ENCODE measurements around the gene SSH2. TPM values are rescaled to one million over a fixed set of nuclear protein-coding genes. Genes with fewer than 3 reads are reported as not detected.
"Not testable (repeated sequence)": the region's sequence is repeated elsewhere in the genome, so short reads cannot be mapped to it uniquely, and the experiment has no call there.

Gene SSH2
- total RNA-seq, 2 experiments from 2014 or later = 62.9 to 65.8 TPM

GRCh38 chr17:29669266-29669665 lies 260.8 kb downstream of the SSH2 start:
- Mint-ChIP-seq H3K27ac (no peak overlapping the region), H3K36me3 (ENCODE audit: low read depth) (peaks cover 54% of the 10 kb centered on the region), H3K4me1 (peaks cover 22% of the 10 kb centered on the region), H3K4me3 (no peak overlapping the region), H3K9me3 (no peaks in the 10 kb centered on the region), H3K27me3 (no peaks in the 10 kb centered on the region)
- no peak for DNase-seq
- ChIA-PET CTCF (no interaction called here), POLR2A (no interaction called here)

GRCh38 chr17:29667969-29668368 lies 262.1 kb downstream of the SSH2 start:
- H3K27ac Mint-ChIP-seq = no peak overlapping the region

GRCh38 chr17:29665481-29665810 lies 264.6 kb downstream of the SSH2 start:
- no peaks in the 10 kb centered on the region for H3K27me3 Mint-ChIP-seq
- no peak for DNase-seq
- H3K9me3 Mint-ChIP-seq = no peaks in the 10 kb centered on the region
- H3K4me3 Mint-ChIP-seq = no peak overlapping the region
- H3K36me3 Mint-ChIP-seq (ENCODE audit: low read depth) = peaks cover 55% of the 10 kb centered on the region
- CTCF ChIA-PET = interaction anchor here (1.1 to 1.3 kb wide), 2 partner anchors 112 to 114 kb away, joined by 3 read pairs; no protein-coding TSS in a partner anchor
- H3K4me1 Mint-ChIP-seq = peaks cover 25% of the 10 kb centered on the region
- H3K27ac Mint-ChIP-seq = peak overlapping the region; percentile 19
- POLR2A ChIA-PET = interaction anchor here (1.3 to 2.5 kb wide), 2 partner anchors 40 to 100 kb away, joined by 4 to 8 read pairs; no protein-coding TSS in a partner anchor

More at GRCh38 chr17:29667969-29668368, 262.1 kb downstream of the SSH2 start:
- DNase-seq = no peak
- Mint-ChIP-seq H3K9me3 (no peaks in the 10 kb centered on the region), H3K27me3 (no peaks in the 10 kb centered on the region), H3K4me3 (no peak overlapping the region), H3K4me1 (peaks cover 21% of the 10 kb centered on the region), H3K36me3 (ENCODE audit: low read depth) (peaks cover 55% of the 10 kb centered on the region)
- ChIA-PET CTCF (interaction anchor here (1.1 to 1.6 kb wide), 3 partner anchors 9 to 50 kb away, joined by 3 to 4 read pairs (median 3); no protein-coding TSS in a partner anchor), POLR2A (interaction anchor here (1.5 kb wide), 1 partner anchor 50 kb away, joined by 3 read pairs; no protein-coding TSS in a partner anchor)

DNA sequence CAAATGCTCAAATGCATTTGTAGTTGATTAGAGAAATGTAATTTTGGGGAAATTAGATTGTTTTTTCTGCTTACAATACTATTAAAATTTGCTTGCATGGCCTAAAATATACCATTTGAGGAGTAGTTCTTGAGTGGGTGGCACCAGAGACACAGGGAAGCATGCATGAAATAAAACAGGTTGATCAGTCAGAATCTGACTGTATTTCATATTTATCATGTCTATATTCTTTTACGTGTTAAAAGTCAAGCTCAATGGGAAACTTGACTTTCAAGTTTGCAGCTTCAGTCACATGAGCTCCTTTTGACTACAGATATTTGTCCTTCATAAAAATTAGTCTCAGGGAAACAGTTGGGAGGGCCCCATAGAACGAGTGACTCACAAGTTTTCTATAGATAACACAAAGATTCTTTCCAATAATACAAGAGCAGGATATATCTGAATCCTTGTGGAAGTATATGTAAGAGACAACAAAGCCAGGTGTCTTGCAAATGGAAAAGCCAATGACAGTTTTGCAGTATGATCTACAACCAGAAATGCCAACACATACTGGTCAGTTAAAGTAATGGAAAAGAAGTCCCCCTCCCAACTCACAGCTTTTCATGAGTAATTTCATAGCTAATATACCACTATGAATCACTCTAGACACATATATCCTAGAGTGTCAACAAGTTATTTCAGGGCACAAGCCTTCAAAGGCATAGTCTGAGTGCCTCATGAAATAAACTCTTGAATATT lies 265.1 kb downstream of the SSH2 start:
- no peaks in the 10 kb centered on the region for H3K27me3 Mint-ChIP-seq
- ChIA-PET POLR2A (interaction anchor here (1.3 to 2.5 kb wide), 2 partner anchors 40 to 99 kb away, joined by 4 to 8 read pairs; no protein-coding TSS in a partner anchor), CTCF (interaction anchor here (1.3 kb wide), 1 partner anchor 113 kb away, joined by 3 read pairs; no protein-coding TSS in a partner anchor)
- peak overlapping the region; percentile 19 for H3K27ac Mint-ChIP-seq
- no peak for DNase-seq
- H3K4me3 Mint-ChIP-seq = no peak overlapping the region
- H3K4me1 Mint-ChIP-seq = peaks cover 28% of the 10 kb centered on the region
- H3K9me3 Mint-ChIP-seq = no peaks in the 10 kb centered on the region
- peaks cover 54% of the 10 kb centered on the region for H3K36me3 Mint-ChIP-seq (ENCODE audit: low read depth)

- Mint-ChIP-seq H3K36me3 (ENCODE audit: low read depth) (peaks cover 54% of the 10 kb centered on the region), H3K27me3 (no peaks in the 10 kb centered on the region), H3K4me1 (peaks cover 32% of the 10 kb centered on the region), H3K9me3 (no peaks in the 10 kb centered on the region), H3K4me3 (no peak overlapping the region), H3K27ac (no peak overlapping the region)
- ChIA-PET POLR2A (no interaction called here), CTCF (interaction anchor here (0.9 to 1.3 kb wide), 3 partner anchors 24 to 45 kb away, joined by 3 to 5 read pairs (median 4); no protein-coding TSS in a partner anchor)
- no peak for DNase-seq
Observed at GRCh38 chr17:29663155-29663554, 266.9 kb downstream of the SSH2 start.

- no peak for DNase-seq
- Mint-ChIP-seq H3K4me3 (no peak overlapping the region), H3K27me3 (no peaks in the 10 kb centered on the region), H3K36me3 (ENCODE audit: low read depth) (peaks cover 46% of the 10 kb centered on the region), H3K4me1 (peaks cover 24% of the 10 kb centered on the region), H3K9me3 (no peaks in the 10 kb centered on the region), H3K27ac (no peak overlapping the region)
- ChIA-PET POLR2A (no interaction called here), CTCF (no interaction called here)
Observed at GRCh38 chr17:29661213-29661612, 268.8 kb downstream of the SSH2 start.

DNA sequence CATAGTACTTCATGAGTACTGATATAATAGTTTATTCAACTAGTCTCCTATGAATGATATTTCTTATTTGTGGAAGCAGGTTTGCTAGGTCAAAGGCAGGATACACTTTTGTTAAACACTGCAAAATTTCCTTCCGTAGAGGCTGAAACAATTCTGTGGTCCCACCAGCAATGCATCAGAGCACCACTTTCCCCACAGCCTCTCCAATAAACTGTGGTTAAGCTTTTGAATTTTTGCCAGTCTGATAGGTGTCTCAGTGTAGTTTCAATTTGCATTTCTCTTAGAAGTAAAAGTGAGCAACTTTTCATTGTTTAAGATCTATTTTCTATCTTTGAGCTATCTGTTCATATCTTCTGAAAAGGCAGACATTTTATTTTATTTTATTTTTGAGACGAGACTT lies 270.9 kb downstream of the SSH2 start:
- no peak for DNase-seq
- ChIA-PET POLR2A (interaction anchor here (0.9 kb wide), 1 partner anchor 46 kb away, joined by 4 read pairs; no protein-coding TSS in a partner anchor), CTCF (interaction anchor here (1.3 to 3.1 kb wide), 3 partner anchors 9 to 42 kb away, joined by 3 to 9 read pairs (median 6); no protein-coding TSS in a partner anchor)
- Mint-ChIP-seq H3K27ac (peak overlapping the region; percentile 18), H3K4me1 (peaks cover 11% of the 10 kb centered on the region), H3K27me3 (no peaks in the 10 kb centered on the region), H3K36me3 (ENCODE audit: low read depth) (peaks cover 41% of the 10 kb centered on the region), H3K4me3 (no peak overlapping the region), H3K9me3 (no peaks in the 10 kb centered on the region)

GRCh38 chr17:29655323-29655722 lies 274.7 kb downstream of the SSH2 start:
- H3K27me3 Mint-ChIP-seq = no peaks in the 10 kb centered on the region
- DNase-seq = no peak
- ChIA-PET POLR2A (no interaction called here), CTCF (interaction anchor here (1.1 to 2.7 kb wide), 3 partner anchors 16 to 125 kb away, joined by 3 to 13 read pairs (median 6); no protein-coding TSS in a partner anchor)
- no peak overlapping the region for H3K27ac Mint-ChIP-seq
- H3K36me3 Mint-ChIP-seq (ENCODE audit: low read depth) = peaks cover 30% of the 10 kb centered on the region
- peaks cover 5% of the 10 kb centered on the region for H3K4me1 Mint-ChIP-seq
- H3K9me3 Mint-ChIP-seq = no peaks in the 10 kb centered on the region
- no peak overlapping the region for H3K4me3 Mint-ChIP-seq

DNA sequence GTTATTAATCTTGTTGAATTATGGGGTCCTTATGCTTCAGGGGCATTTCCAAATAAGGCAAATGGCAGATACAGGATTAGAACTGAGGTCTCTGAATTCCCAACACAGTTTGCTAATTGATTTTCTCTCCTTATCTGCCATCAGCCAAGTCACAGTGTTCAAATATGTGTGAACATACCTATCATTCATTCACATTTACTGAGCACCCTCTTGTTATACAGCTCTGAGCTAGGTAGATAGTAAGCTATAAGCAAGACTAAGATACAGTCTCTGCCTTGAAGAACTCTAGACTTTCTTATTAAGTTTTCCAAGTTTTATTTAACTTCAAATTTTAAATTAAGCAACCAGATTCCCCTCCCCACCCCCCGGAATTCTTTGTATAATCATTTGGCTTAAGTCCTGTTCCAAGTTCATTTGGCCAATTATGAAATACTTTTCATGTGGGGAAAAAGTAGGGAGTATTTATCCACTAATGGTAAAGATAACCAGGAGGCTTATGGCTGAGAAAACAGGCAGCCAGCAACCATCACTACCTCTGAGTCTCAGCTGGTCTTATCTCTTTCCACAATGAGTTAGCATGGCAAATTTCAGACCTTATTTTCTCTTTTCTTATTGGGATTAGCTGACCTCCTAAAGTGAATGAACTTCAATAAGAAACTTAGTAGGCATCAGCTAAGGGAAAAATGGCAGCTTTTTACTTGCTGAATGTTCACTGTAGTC lies 275.9 kb downstream of the SSH2 start:
- Mint-ChIP-seq H3K27me3 (no peaks in the 10 kb centered on the region), H3K4me3 (no peak overlapping the region), H3K36me3 (ENCODE audit: low read depth) (peaks cover 39% of the 10 kb centered on the region), H3K4me1 (peaks cover 2% of the 10 kb centered on the region), H3K9me3 (no peaks in the 10 kb centered on the region), H3K27ac (no peak overlapping the region)
- POLR2A ChIA-PET = interaction anchor here (1.0 to 1.5 kb wide), 2 partner anchors 15 to 52 kb away, joined by 3 to 4 read pairs; no protein-coding TSS in a partner anchor
- CTCF ChIA-PET = interaction anchor here (0.6 to 2.7 kb wide), 5 partner anchors 12 to 1237 kb away, joined by 3 to 13 read pairs (median 5); no protein-coding TSS in a partner anchor
- no peak for DNase-seq

- no peak for DNase-seq
- H3K36me3 Mint-ChIP-seq (ENCODE audit: low read depth) = peaks cover 46% of the 10 kb centered on the region
- POLR2A ChIA-PET = interaction anchor here (1.5 kb wide), 1 partner anchor 14 kb away, joined by 4 read pairs; no protein-coding TSS in a partner anchor
- CTCF ChIA-PET = interaction anchor here (2.7 kb wide), 1 partner anchor 14 kb away, joined by 13 read pairs; no protein-coding TSS in a partner anchor
- H3K27ac Mint-ChIP-seq = no peak overlapping the region
- H3K9me3 Mint-ChIP-seq = no peaks in the 10 kb centered on the region
- H3K4me3 Mint-ChIP-seq = no peak overlapping the region
- H3K4me1 Mint-ChIP-seq = no peaks in the 10 kb centered on the region
- H3K27me3 Mint-ChIP-seq = no peaks in the 10 kb centered on the region
Observed at GRCh38 chr17:29652976-29653375, 277.1 kb downstream of the SSH2 start.

DNA sequence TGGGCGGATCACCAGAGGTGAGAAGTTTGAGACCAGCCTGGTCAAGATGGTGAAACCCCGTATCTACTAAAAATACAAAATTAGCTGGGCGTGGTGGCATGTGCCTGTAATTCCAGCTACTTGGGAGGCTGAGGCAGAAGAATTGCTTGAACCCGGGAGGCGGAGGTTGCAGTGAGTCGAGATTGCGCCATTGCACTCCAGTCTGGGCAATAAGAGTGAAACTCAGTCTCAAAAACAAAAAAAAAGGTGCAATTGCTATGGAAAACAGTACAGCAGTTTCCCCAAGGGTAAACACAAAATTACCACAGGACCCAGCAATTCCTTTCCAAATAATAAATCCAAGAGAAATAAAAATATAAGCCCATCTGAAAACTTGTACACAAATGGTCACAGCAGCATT lies 278.1 kb downstream of the SSH2 start:
- H3K4me3 Mint-ChIP-seq, H3K27ac Mint-ChIP-seq, H3K4me1 Mint-ChIP-seq, H3K27me3 Mint-ChIP-seq, DNase-seq, H3K9me3 Mint-ChIP-seq, POLR2A ChIA-PET, CTCF ChIA-PET: not testable (repeated sequence)
- H3K36me3 Mint-ChIP-seq (ENCODE audit: low read depth) = peaks cover 47% of the 10 kb centered on the region

DNA sequence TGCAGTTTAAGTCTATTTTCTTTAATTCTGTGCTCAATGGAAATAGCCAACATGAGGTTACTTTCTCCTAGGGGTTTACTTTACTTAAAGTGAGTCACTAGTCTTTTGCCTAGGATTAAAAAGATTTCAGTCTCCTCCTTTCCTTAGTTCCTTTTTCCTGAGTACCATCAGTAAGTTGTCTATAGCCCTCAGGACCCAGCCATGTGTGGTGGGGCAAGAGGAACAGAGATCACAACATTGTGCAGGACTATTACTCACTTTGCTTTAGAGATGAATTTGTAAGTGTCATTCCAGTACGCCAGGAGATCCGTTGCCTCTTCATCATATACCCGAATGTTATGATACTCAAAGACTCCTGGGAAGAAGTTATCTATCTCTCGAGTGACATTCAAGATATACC lies 279.6 kb downstream of the SSH2 start:
- H3K4me1 Mint-ChIP-seq = peaks cover 1% of the 10 kb centered on the region
- DNase-seq = no peak
- H3K4me3 Mint-ChIP-seq = no peak overlapping the region
- ChIA-PET POLR2A (interaction anchor here (1.0 kb wide), 1 partner anchor 34 kb away, joined by 3 read pairs; no protein-coding TSS in a partner anchor), CTCF (interaction anchor here (1.2 kb wide), 1 partner anchor 11 kb away, joined by 4 read pairs; no protein-coding TSS in a partner anchor)
- no peaks in the 10 kb centered on the region for H3K9me3 Mint-ChIP-seq
- no peak overlapping the region for H3K27ac Mint-ChIP-seq
- H3K36me3 Mint-ChIP-seq (ENCODE audit: low read depth) = peaks cover 44% of the 10 kb centered on the region
- H3K27me3 Mint-ChIP-seq = no peaks in the 10 kb centered on the region

DNA sequence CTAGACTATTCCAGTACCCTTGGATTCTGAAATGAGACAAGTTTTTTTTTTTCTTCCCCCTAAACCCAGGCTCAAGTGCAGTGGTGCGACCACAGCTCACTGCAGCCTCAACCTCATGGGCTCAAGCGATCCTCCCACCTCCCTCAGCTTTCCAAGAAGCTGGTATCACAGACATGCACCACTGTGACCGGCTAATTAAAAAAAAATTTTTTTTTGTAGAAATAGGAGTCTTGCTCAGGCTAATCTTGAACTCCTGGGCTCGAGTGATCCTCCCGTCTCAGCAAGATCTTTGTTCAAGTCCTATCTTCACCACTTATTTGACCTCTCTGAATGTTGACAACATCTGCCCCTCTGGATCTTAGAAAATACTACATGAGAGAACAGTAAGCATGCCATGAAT lies 280.7 kb downstream of the SSH2 start:
- POLR2A ChIA-PET = interaction anchor here (1.0 kb wide), 1 partner anchor 33 kb away, joined by 3 read pairs; no protein-coding TSS in a partner anchor
- CTCF ChIA-PET = interaction anchor here (0.6 to 1.2 kb wide), 2 partner anchors 10 to 117 kb away, joined by 4 read pairs; no protein-coding TSS in a partner anchor
- Mint-ChIP-seq H3K4me1 (peaks cover 1% of the 10 kb centered on the region), H3K27me3 (no peaks in the 10 kb centered on the region), H3K27ac (no peak overlapping the region), H3K36me3 (ENCODE audit: low read depth) (peaks cover 47% of the 10 kb centered on the region), H3K9me3 (no peaks in the 10 kb centered on the region), H3K4me3 (no peak overlapping the region)
- DNase-seq = no peak

Measured in activated CD4-positive, alpha-beta memory T cell treated with anti-CD3 and anti-CD28 coated beads, Interleukin-2, amount 10 ng/mL, durations not matched to agents 7 days and 5 days (primary cell).